Sigmoid colon (tissue), 7 donors: ENCODE results near the gene FZD2. TPM values are rescaled to one million over a fixed set of nuclear protein-coding genes. Genes with fewer than 3 reads are reported as not detected.
A peak's percentile ranks its signal among the peaks of the same experiment; 100 is the strongest.
"Not testable (repeated sequence)": the region's sequence is repeated elsewhere in the genome, so short reads cannot be mapped to it uniquely, and the experiment has no call there.

Experiments used
- DNase-seq: peaks from one replicate; pipeline ENCODE4 v3.0.0-alpha.2; 2019
- H3K27ac ChIP-seq, 4 donors: fragments of 200-600 bp; sonication (generic); one replicate each; pipeline ENCODE4 v1.5.1; 2016 to 2019; ENCODE audit warnings: mild to moderate bottlenecking in 1 of 4
- H3K27me3 ChIP-seq, 3 donors: fragments of 200-600 bp; sonication (generic); one replicate each; pipeline ENCODE4 v1.5.1; 2019; ENCODE audit warnings: mild to moderate bottlenecking in 1 of 3
- H3K36me3 ChIP-seq, 4 donors: fragments of 200-600 bp; sonication (generic); one replicate each; pipeline ENCODE4 v1.5.1; 2016 to 2019
- H3K4me1 ChIP-seq, 4 donors: fragments of 200-600 bp; sonication (generic); one replicate each; pipeline ENCODE4 v1.5.1; 2017 to 2019
- H3K4me3 ChIP-seq, 4 donors: fragments of 200-600 bp; sonication (generic); one replicate each; pipeline ENCODE4 v1.5.1; 2017 to 2019; ENCODE audit warnings: mild to moderate bottlenecking in 2 of 4, moderate library complexity in 1 of 4
- H3K9me3 ChIP-seq, 4 donors: fragments of 200-600 bp in 3 of 4; sonication (generic) in 3 of 4; one replicate each; pipeline versions ENCODE4 v1.5.1 to v1.6.1; 2013 to 2019
- CTCF ChIP-seq, 4 experiments: fragments of 450-650 bp in 3 of 4; fragments of 200-600 bp in 1 of 4; IDR thresholded peaks; one replicate each; pipeline ENCODE4 v1.5.1; 2016 to 2019; ENCODE audit warnings: antibody characterized with exemption in 4 of 4, mild to moderate bottlenecking in 3 of 4, moderate library complexity in 2 of 4
- EP300 ChIP-seq, 4 donors: sonication (generic); formaldehyde crosslinking; IDR thresholded peaks; one replicate each; pipeline ENCODE4 v1.6.1; 2017; ENCODE audit warnings: antibody characterized with exemption in 4 of 4
- POLR2A ChIP-seq, 2 donors: fragments of 450-650 bp; IDR thresholded peaks; one replicate each; pipeline ENCODE4 v1.6.1; 2016; ENCODE audit warnings: antibody characterized with exemption in 2 of 2, mild to moderate bottlenecking in 2 of 2, moderate library complexity in 2 of 2
- POLR2AphosphoS5 ChIP-seq, 4 donors: sonication (generic); formaldehyde crosslinking; IDR thresholded peaks; one replicate each; pipeline ENCODE4 v1.6.1; 2017; ENCODE audit warnings: antibody characterized with exemption in 4 of 4
- WGBS, 2 donors: extraction: QIAGEN DNeasy Blood & Tissue Kit; methylation state at CpG; one replicate each; pipeline ENCODE4 v1.1.7; 2013; 5-methylcytosine and 5-hydroxymethylcytosine counted together
- intact Hi-C: fragments of 100-400 bp; cut with DNase I; formaldehyde crosslinking; loops from one replicate; pipeline ENCODE4 v1.15.1; 2023
- polyA plus RNA-seq, 3 donors: library from polyadenylated mRNA; stranded (reverse); fragments of 200-250 nt; gene quantifications; one replicate each; pipeline ENCODE4 v1.2.3, GENCODE V29; 2013
- total RNA-seq, 4 donors: library from RNA; depleted of rRNA; stranded (reverse); fragments of >200 nt; gene quantifications; one replicate each; pipeline ENCODE4 v1.1.0, GENCODE V29; 2016
- donor health status: healthy with polysubstance abuse.
- donor health status: Bipolar disorder and iron deficiency.
- donor health status: healthy.

FZD2 gene
- total and polyA plus RNA-seq, 7 donors = 0.60 to 2.8 (median 2.1) TPM

GRCh38 chr17:44533533-44534246 is 23.6 kb upstream of the FZD2 start:
- intact Hi-C loops = loop anchor here (1.0 kb wide), 1 partner anchor 103 kb away; no protein-coding TSS in a partner anchor
- peak; percentile 93 for DNase-seq
- no peaks in the 10 kb centered on the region for H3K27me3 ChIP-seq
- H3K36me3 ChIP-seq = no peaks in the 10 kb centered on the region
- TF ChIP-seq CTCF (IDR thresholded peaks at IDR 0.05) (peak; percentile 89 to 98 (median 94)), POLR2AphosphoS5 (IDR thresholded peaks at IDR 0.05) (no peak), EP300 (IDR thresholded peaks at IDR 0.05) (no peak)
- WGBS, 2 donors = 32 to 33% methylated on average over 21 of the region's 21 CpGs
- H3K9me3 ChIP-seq = no peaks in the 10 kb centered on the region
- peaks cover 0 to 8% (median 6%) of the 10 kb centered on the region in 4 donors for H3K4me1 ChIP-seq
- H3K27ac ChIP-seq = peak overlapping the region; percentile 34 to 77 (median 52)
- peak overlapping the region in 2 of 4 donors; percentile 20 to 29 for H3K4me3 ChIP-seq

- Histone ChIP-seq H3K4me3 (no peak overlapping the region), H3K36me3 (no peaks in the 10 kb centered on the region), H3K27me3 (peaks cover 0 to 11% (median 5%) of the 10 kb centered on the region in 3 donors), H3K9me3 (no peaks in the 10 kb centered on the region), H3K27ac (peak overlapping the region in 2 of 4 donors; percentile 22 to 44), H3K4me1 (peaks cover 0 to 8% (median 6%) of the 10 kb centered on the region in 4 donors)
- 71 to 74% methylated on average over 12 of the region's 12 CpGs for WGBS, 2 donors
- TF ChIP-seq POLR2A (IDR thresholded peaks at IDR 0.05) (no peak), CTCF (IDR thresholded peaks at IDR 0.05) (no peak), POLR2AphosphoS5 (IDR thresholded peaks at IDR 0.05) (no peak)
- intact Hi-C loops = no loop called here
- DNase-seq = no peak
Measured at GRCh38 chr17:44536090-44536953, 21.0 kb upstream of the FZD2 start.

- WGBS, 2 donors = 92 to 97% methylated on average over 3 of the region's 3 CpGs
Measured at GRCh38 chr17:44537922-44538321, 19.4 kb upstream of the FZD2 start.

GRCh38 chr17:44539673-44540072 is 17.6 kb upstream of the FZD2 start:
- no peaks in the 10 kb centered on the region for H3K9me3 ChIP-seq
- no peak for DNase-seq
- WGBS, 2 donors = 36 to 51% methylated on average over 15 of the region's 15 CpGs
- no peaks in the 10 kb centered on the region for H3K36me3 ChIP-seq
- H3K27me3 ChIP-seq = peaks cover 5 to 12% (median 8%) of the 10 kb centered on the region in 3 donors
- intact Hi-C loops = no loop called here
- no peak overlapping the region for H3K4me3 ChIP-seq
- no peak overlapping the region for H3K27ac ChIP-seq
- TF ChIP-seq POLR2AphosphoS5 (IDR thresholded peaks at IDR 0.05) (no peak), EP300 (IDR thresholded peaks at IDR 0.05) (no peak), CTCF (IDR thresholded peaks at IDR 0.05) (no peak), POLR2A (IDR thresholded peaks at IDR 0.05) (no peak)
- H3K4me1 ChIP-seq = peaks cover 0 to 13% (median 4%) of the 10 kb centered on the region in 4 donors

More at GRCh38 chr17:44537922-44538321, 19.4 kb upstream of the FZD2 start:
- H3K36me3 ChIP-seq, H3K4me3 ChIP-seq, DNase-seq, H3K27ac ChIP-seq, H3K9me3 ChIP-seq, intact Hi-C loops: not testable (repeated sequence)
- Histone ChIP-seq H3K4me1 (peaks cover 0 to 12% (median 8%) of the 10 kb centered on the region in 4 donors), H3K27me3 (peaks cover 5 to 12% (median 8%) of the 10 kb centered on the region in 3 donors)
